ENCODE measurements around the gene HMX2.

The HMX2 gene

DNA sequence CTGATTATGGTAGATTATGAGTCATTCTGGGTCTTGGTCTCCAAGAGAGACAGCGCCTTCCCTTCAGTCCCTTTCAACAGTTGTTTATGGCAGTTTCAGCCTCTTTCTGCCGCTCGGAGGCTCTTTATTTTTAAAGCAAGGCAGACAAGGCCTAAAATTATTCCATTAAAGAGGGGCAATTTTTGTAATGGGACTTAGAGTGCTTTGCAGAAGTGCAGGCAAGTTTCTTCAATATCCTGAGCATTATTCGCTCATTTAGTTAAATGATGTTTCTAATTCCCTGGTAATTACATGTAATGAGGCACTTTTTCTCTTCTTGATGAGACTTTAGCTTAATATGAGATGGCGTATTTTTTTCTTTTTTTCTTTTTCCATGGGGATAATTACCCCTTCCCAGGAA is 39.8 kb downstream of the HMX2 start:
- no peak for TF ChIP-seq ZFX (IDR thresholded peaks at IDR 0.05)
- TF ChIP-seq, protein P1, sequence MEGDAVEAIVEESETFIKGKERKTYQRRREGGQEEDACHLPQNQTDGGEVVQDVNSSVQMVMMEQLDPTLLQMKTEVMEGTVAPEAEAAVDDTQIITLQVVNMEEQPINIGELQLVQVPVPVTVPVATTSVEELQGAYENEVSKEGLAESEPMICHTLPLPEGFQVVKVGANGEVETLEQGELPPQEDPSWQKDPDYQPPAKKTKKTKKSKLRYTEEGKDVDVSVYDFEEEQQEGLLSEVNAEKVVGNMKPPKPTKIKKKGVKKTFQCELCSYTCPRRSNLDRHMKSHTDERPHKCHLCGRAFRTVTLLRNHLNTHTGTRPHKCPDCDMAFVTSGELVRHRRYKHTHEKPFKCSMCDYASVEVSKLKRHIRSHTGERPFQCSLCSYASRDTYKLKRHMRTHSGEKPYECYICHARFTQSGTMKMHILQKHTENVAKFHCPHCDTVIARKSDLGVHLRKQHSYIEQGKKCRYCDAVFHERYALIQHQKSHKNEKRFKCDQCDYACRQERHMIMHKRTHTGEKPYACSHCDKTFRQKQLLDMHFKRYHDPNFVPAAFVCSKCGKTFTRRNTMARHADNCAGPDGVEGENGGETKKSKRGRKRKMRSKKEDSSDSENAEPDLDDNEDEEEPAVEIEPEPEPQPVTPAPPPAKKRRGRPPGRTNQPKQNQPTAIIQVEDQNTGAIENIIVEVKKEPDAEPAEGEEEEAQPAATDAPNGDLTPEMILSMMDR (conservative IDR thresholded peaks at IDR 0.05), result no peak

DNA sequence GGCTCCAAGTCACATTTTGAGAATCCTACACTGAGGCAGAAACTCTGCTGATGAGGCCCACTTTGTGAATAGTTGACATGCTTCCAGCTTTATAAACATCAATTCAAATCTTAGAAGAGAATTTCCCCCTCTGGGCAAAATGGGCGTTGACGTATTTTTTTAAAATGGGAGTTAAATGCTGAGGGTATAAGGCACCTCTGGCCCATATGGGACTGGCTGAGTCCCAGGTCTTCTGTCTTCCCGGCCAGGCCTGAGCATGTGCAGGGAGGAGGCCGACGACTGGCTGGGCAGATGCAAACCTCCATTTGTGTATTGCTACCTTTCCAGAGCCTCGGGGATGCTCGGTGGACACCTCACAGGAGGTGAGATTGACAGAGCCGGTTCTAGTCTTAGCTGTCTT is 44.0 kb downstream of the HMX2 start:
- no peak overlapping the region for H3K27ac ChIP-seq
- TF ChIP-seq, protein P1 (conservative IDR thresholded peaks at IDR 0.05), result no peak
- TF ChIP-seq ZFX (IDR thresholded peaks at IDR 0.05), result no peak

More for the DNA sequence above, 39.8 kb downstream of the HMX2 start:
- H3K27ac ChIP-seq, result no peak overlapping the region

DNA sequence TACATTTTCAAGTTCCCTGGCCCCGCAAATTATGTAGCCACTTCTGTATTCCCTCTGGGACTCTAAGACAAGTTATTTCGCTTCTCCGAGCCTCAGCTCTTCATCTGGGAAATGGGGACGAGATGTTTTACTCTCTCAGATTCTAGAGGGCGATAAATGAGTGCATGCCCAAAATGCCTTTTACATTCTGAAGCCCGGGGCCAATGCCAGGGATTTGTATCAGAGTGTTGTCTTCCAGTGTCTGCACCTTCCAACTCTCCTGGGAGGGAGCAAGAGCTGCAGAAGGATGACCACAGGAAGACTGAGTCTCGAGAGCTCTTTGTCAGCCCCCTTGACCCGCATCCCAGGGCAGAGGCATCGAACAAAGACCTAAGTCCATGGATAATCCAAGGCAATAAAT is 46.1 kb downstream of the HMX2 start:
- TF ChIP-seq, protein P1 (conservative IDR thresholded peaks at IDR 0.05), result no peak
- no peak for TF ChIP-seq ZFX (IDR thresholded peaks at IDR 0.05)
- no peak overlapping the region for H3K27ac ChIP-seq

All from C4-2B (cell line).